GM12865 (cell line): ENCODE results near the gene GRK3.
A peak's percentile ranks its signal among the peaks of the same experiment; 100 is the strongest.

Experiments
- DNase-seq: peaks from one replicate; pipeline ENCODE4 v3.0.0; 2010; ENCODE audit warnings: low read depth
- H3K4me3 ChIP-seq: 2 replicates; pipeline ENCODE4 v1.5.1; 2011; ENCODE audit warnings: mild to moderate bottlenecking, low read depth, low read length, control low read depth
- CTCF ChIP-seq: IDR thresholded peaks from 2 replicates; pipeline ENCODE4 v1.5.1; 2011; ENCODE audit warnings: low read length, control low read depth, low read depth, inconsistent platforms; ENCODE audit not compliant: insufficient read depth; ENCODE audit errors: missing control alignments

GRK3 gene

GRCh38 chr22:25697181-25697664 is 132.7 kb downstream of the GRK3 start:
- DNase-seq: no peak
- no peak overlapping the region for H3K4me3 ChIP-seq
- no peak for TF ChIP-seq CTCF

GRCh38 chr22:25697978-25698377 is 133.5 kb downstream of the GRK3 start:
- DNase-seq: no peak
- TF ChIP-seq CTCF: no peak
- no peak overlapping the region for H3K4me3 ChIP-seq

- TF ChIP-seq CTCF: no peak
- no peak for DNase-seq
- H3K4me3 ChIP-seq: no peak overlapping the region
Observed at GRCh38 chr22:25698461-25698860, 134.0 kb downstream of the GRK3 start.

GRCh38 chr22:25698978-25699377 is 134.5 kb downstream of the GRK3 start:
- TF ChIP-seq CTCF: no peak
- no peak overlapping the region for H3K4me3 ChIP-seq
- DNase-seq: no peak

- no peak overlapping the region for H3K4me3 ChIP-seq
- no peak for DNase-seq
- no peak for TF ChIP-seq CTCF
Observed at GRCh38 chr22:25701056-25701780, 136.7 kb downstream of the GRK3 start.

- no peak overlapping the region for H3K4me3 ChIP-seq
- peak; percentile 12 for TF ChIP-seq CTCF
- DNase-seq: peak; percentile 15
Observed at GRCh38 chr22:25702040-25702439, 137.6 kb downstream of the GRK3 start.

- peak; percentile 65 for DNase-seq
- TF ChIP-seq CTCF: no peak
Observed at GRCh38 chr22:25702571-25703167, 138.2 kb downstream of the GRK3 start.

More at GRCh38 chr22:25702571-25703167, 138.2 kb downstream of the GRK3 start:
- H3K4me3 ChIP-seq: no peak overlapping the region
